K562 (cell line): ENCODE data around the gene GGA3. TPM values are rescaled to one million over a fixed set of nuclear protein-coding genes. Genes with fewer than 3 reads are reported as not detected.

Experiments used
- ATAC-seq: fragments of 200-7000 bp; cut with Tn5 transposase; 3 replicates; pipeline ENCODE4 v1.9.1; 2020; ENCODE audit warnings: moderate library complexity
- BruUV-seq: library from RNA; stranded (reverse); fragments of 400-500 nt; replicated peaks from 2 replicates; lab custom pipeline; 2021; lab: Mats Ljungman, UMichigan
- CTCF ChIA-PET: fragments of 300-600 bp; formaldehyde crosslinking; extraction: SDS; loops from one replicate; lab custom pipeline; 2021; ENCODE audit warnings: low intra/inter-chr PET ratio; lab: Yijun Ruan, JAX
- POLR2A ChIA-PET: fragments of 300-600, 350-650 bp; sonication (Branson Sonifier 250); formaldehyde crosslinking; extraction: SDS; loops from one replicate; lab custom pipeline; 2021; ENCODE audit warnings: antibody characterized with exemption, inconsistent platforms; lab: Yijun Ruan, JAX
- DNase-seq, 4 experiments: peaks; one replicate each; pipeline versions ENCODE4 v3.0.0 to v3.0.0-alpha.2; 2011 to 2018; ENCODE audit warnings: low spot score in 3 of 4, mixed read lengths in 3 of 4; ENCODE audit errors: extremely low read depth in 1 of 4
- FAIRE-seq: peaks from 2 replicates; lab custom pipeline; 2011; peaks lifted over from hg19 to GRCh38; lab: Jason Lieb, UNC
- H2AFZ ChIP-seq: 2 replicates; pipeline ENCODE4 v1.6.0; 2011; ENCODE audit warnings: low read depth, low read length, control low read depth, inconsistent platforms
- H3K27ac ChIP-seq: fragments of 200-600 bp; 3 replicates; pipeline ENCODE4 v1.8.0; 2011; ENCODE audit warnings: low read depth, mild to moderate bottlenecking, control low read depth, inconsistent platforms, low read length, moderate library complexity, mixed read lengths; ENCODE audit errors: extremely low read depth
- H3K27me3 ChIP-seq, 2 experiments: fragments of 300-600 bp in 1 of 2; 2 replicates in 1 of 2; 3 replicates in 1 of 2; pipeline versions ENCODE4 v1.6.0 to v1.8.0; 2011; ENCODE audit warnings: inconsistent platforms in 2 of 2, low read length in 2 of 2, mild to moderate bottlenecking in 1 of 2, mixed read lengths in 1 of 2, moderate library complexity in 1 of 2; ENCODE audit not compliant: control insufficient read depth in 2 of 2, insufficient read depth in 2 of 2
- H3K36me3 ChIP-seq: fragments of 300-600 bp; 3 replicates; pipeline ENCODE4 v1.8.0; 2011; ENCODE audit warnings: mild to moderate bottlenecking, low read length, inconsistent platforms; ENCODE audit not compliant: control insufficient read depth, insufficient read depth
- H3K4me1 ChIP-seq, 2 experiments: fragments of 200-600 bp in 1 of 2; replicated peaks in 1 of 2; 2 replicates in 1 of 2; 3 replicates in 1 of 2; pipeline versions ENCODE4 v1.5.1 to v1.8.0; 2011; ENCODE audit warnings: inconsistent platforms in 2 of 2, low read length in 2 of 2, mild to moderate bottlenecking in 1 of 2, mixed read lengths in 1 of 2, moderate library complexity in 1 of 2; ENCODE audit not compliant: control insufficient read depth in 2 of 2, insufficient read depth in 2 of 2
- H3K4me2 ChIP-seq: 2 replicates; pipeline ENCODE4 v1.6.1; 2011; ENCODE audit warnings: low read length, control low read depth, inconsistent platforms, mixed read lengths; ENCODE audit not compliant: insufficient read depth
- H3K4me3 ChIP-seq: fragments of 200-600 bp; sonication (generic), shearing (Covaris generic); 2 replicates; pipeline ENCODE4 v1.5.1; 2016; ENCODE audit warnings: control low read depth, inconsistent platforms
- H3K79me2 ChIP-seq: fragments of 200-600 bp; 3 replicates; pipeline ENCODE4 v1.8.0; 2011; ENCODE audit warnings: low read length, inconsistent platforms; ENCODE audit not compliant: control insufficient read depth, insufficient read depth
- H3K9ac ChIP-seq, 2 experiments: 2 replicates each; pipeline versions ENCODE4 v1.6.0 to v1.6.1; 2011; ENCODE audit warnings: low read depth in 2 of 2, low read length in 2 of 2, control low read depth in 1 of 2, inconsistent platforms in 1 of 2, mild to moderate bottlenecking in 1 of 2, mixed read lengths in 1 of 2; ENCODE audit not compliant: insufficient read depth in 1 of 2
- H3K9me1 ChIP-seq: one replicate; pipeline ENCODE4 v1.6.0; 2011; ENCODE audit warnings: inconsistent platforms, mild to moderate bottlenecking, low read length, moderate library complexity; ENCODE audit not compliant: control insufficient read depth, insufficient read depth
- H3K9me3 ChIP-seq: replicated peaks from 2 replicates; pipeline ENCODE4 v1.5.1; 2011; ENCODE audit warnings: low read depth, low read length, inconsistent platforms; ENCODE audit not compliant: control insufficient read depth, insufficient read depth
- H4K20me1 ChIP-seq: replicated peaks from 2 replicates; pipeline ENCODE4 v1.6.1; 2011; ENCODE audit warnings: low read length, inconsistent platforms, mixed read lengths; ENCODE audit not compliant: control insufficient read depth, insufficient read depth
- ATF7 ChIP-seq: fragments of 450-650 bp; IDR thresholded peaks from 2 replicates; pipeline ENCODE4 v1.7.1; 2014; ENCODE audit warnings: mild to moderate bottlenecking, moderate library complexity
- DDX20 ChIP-seq: fragments of 450-650 bp; IDR thresholded peaks from 2 replicates; pipeline ENCODE4 v1.6.1; 2016; ENCODE audit warnings: missing genetic modification characterization, low read depth, mild to moderate bottlenecking, missing compliant biosample characterization, moderate library complexity
- JUND ChIP-seq, 2 experiments: IDR thresholded peaks; 2 replicates in 1 of 2; 3 replicates in 1 of 2; pipeline ENCODE4 v1.6.1; 2011; ENCODE audit warnings: borderline replicate concordance in 2 of 2, low read depth in 2 of 2, low read length in 2 of 2, improper control_type of control experiment in 1 of 2, missing biosample characterization in 1 of 2, missing genetic modification characterization in 1 of 2, missing genetic modification reagents in 1 of 2
- KLF13 ChIP-seq: fragments of 450-650 bp; IDR thresholded peaks from 2 replicates; pipeline ENCODE4 v1.6.1; 2016; ENCODE audit warnings: missing genetic modification characterization, low read depth, mild to moderate bottlenecking, missing compliant biosample characterization, moderate library complexity, borderline replicate concordance
- MTF1 ChIP-seq: fragments of 250-450 bp; sonication (Bioruptor Pico); IDR thresholded peaks from 2 replicates; pipeline ENCODE4 v1.9.0; 2021; ENCODE audit warnings: moderate library complexity, mild to moderate bottlenecking, inconsistent platforms, borderline replicate concordance
- NFATC3 ChIP-seq: fragments of 450-650 bp; IDR thresholded peaks from 2 replicates; pipeline ENCODE4 v1.6.1; 2017; ENCODE audit warnings: mild to moderate bottlenecking
- RCOR1 ChIP-seq, 2 experiments: IDR thresholded peaks; 2 replicates each; pipeline ENCODE4 v1.6.1; 2012; ENCODE audit warnings: low read depth in 2 of 2, low read length in 2 of 2, borderline replicate concordance in 1 of 2, improper control_type of control experiment in 1 of 2
- REST ChIP-seq, 2 experiments: fragments of 450-650 bp; formaldehyde crosslinking in 1 of 2; IDR thresholded peaks; 2 replicates each; pipeline versions ENCODE4 v1.4.0 to v1.6.1; 2014 to 2020; ENCODE audit warnings: mild to moderate bottlenecking in 2 of 2, borderline replicate concordance in 1 of 2, low read depth in 1 of 2
- TCFL5 ChIP-seq: fragments of 250-450 bp; sonication (Bioruptor Pico); conservative IDR thresholded peaks from 2 replicates; pipeline ENCODE4 v1.6.1; 2021; ENCODE audit warnings: mild to moderate bottlenecking, moderate library complexity, matching md5 sums
- ZNF274 ChIP-seq: IDR thresholded peaks from 2 replicates; pipeline ENCODE4 v1.6.1; 2011; ENCODE audit warnings: low read depth, mild to moderate bottlenecking, low read length, moderate library complexity, borderline replicate concordance
- WGBS: fragments of 100-300 bp; shearing (Covaris generic); methylation state at CpG from one replicate; pipeline ENCODE4 v1.1.6; 2016; ENCODE audit warnings: low coverage, mixed read lengths; ENCODE audit not compliant: insufficient coverage; ENCODE audit errors: missing lambda C conversion rate; 5-methylcytosine and 5-hydroxymethylcytosine counted together
- in situ Hi-C: fragments of 300-500 bp; cut with MboI; formaldehyde crosslinking; loops from 4 replicates; pipeline ENCODE4 v1.15.0; 2018; ENCODE audit warnings: inconsistent platforms, mixed read lengths
- intact Hi-C: fragments of 100-400 bp; cut with micrococcal nuclease; formaldehyde crosslinking; loops from 2 replicates; pipeline ENCODE4 v1.14.2; 2022
- polyA plus RNA-seq, 8 experiments: library from polyadenylated mRNA; depleted of rRNA in 4 of 8; stranded (reverse) in 5 of 8; unstranded in 3 of 8; fragments of >200 nt; fragmentation: Nextera tagmentation in 2 of 8; fragmentation: Illumina TruSeq in 1 of 8; extraction: Ambion mirVana in 2 of 8; extraction: Trizol in 1 of 8; gene quantifications; 2 replicates each; pipeline versions ENCODE4 v1.2.1 to v1.2.3, GENCODE V29; 2011 to 2014; ENCODE audit warnings: inconsistent platforms in 1 of 8, missing spikeins in 1 of 8
- total RNA-seq, 7 experiments: library from RNA; depleted of rRNA in 6 of 7; stranded (reverse); fragments of >200 nt in 6 of 7; fragmentation: Illumina TruSeq in 2 of 7; extraction: Trizol in 2 of 7; gene quantifications; 2 replicates each; pipeline versions ENCODE4 v1.2.1 to v1.2.3, GENCODE V29; 2011 to 2021; ENCODE audit warnings: low replicate concordance in 1 of 7

GGA3 gene
- total and polyA plus RNA-seq, 9 of the 15 experiments (the other 6 are each of a cell fraction or from before 2014, with no cell fraction given) = 5.7 to 64.9 (median 25.4) TPM

DNA sequence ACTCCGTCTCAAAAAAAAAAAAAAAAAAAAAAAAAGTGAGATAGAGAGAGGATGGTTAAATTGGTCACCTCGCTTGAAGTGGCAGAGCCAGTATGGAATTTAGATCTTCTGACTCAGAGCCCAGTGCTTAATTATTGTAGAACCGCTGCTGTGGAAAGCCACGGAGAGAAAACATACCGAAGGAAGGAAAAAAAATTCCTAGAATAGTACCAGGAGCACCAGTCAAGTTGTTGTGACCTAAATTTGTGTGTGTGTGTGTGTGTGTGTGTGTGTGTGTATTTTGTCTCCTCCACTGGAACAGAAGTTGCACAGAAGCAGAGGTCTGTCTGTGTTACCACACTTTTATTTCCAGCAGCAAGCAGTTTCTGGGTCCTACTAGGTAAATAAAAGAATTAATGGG, 66.5 kb downstream of the GGA3 start (continued):
- TF ChIP-seq RCOR1 (IDR thresholded peaks at IDR 0.05; ENCODE audit: borderline replicate concordance in 1 of 2, low read depth in 2 of 2, low read length in 2 of 2) = no peak
- TF ChIP-seq NFATC3 = no peak
- no peak for TF ChIP-seq TCFL5

- 0 out of 3 replicates have a peak overlapping the region, but pooled peaks have one; percentile 3 for H3K27ac ChIP-seq
- peak in 2 of 4 experiments; percentile 16 to 60 for DNase-seq
- H3K9me1 ChIP-seq = no peaks in the 10 kb centered on the region
- peak; percentile 64 for FAIRE-seq
- in situ Hi-C loops (no loop called here), intact Hi-C loops (no loop called here)
- H3K9me3 ChIP-seq = no peaks in the 10 kb centered on the region
- BruUV-seq = no TSS peak
- peaks cover 7 to 11% of the 10 kb centered on the region in 2 experiments; a peak in 2 of 5 replicates for H3K4me1 ChIP-seq
- H3K79me2 ChIP-seq = no peaks in the 10 kb centered on the region
- CTCF ChIA-PET = no interaction called here
- H3K9ac ChIP-seq = peak overlapping the region in 1 of 2 experiments; percentile 64; a peak in 1 of 4 replicates
- H3K4me2 ChIP-seq = no peak overlapping the region
- H4K20me1 ChIP-seq = no peaks in the 10 kb centered on the region
- no peaks in the 10 kb centered on the region for H3K36me3 ChIP-seq
- POLR2A ChIA-PET = interaction anchor here (0.7 to 4.7 kb wide), 7 partner anchors 8 to 37 kb away, joined by 3 to 27 read pairs (median 7); partner anchors contain the start of genes JPT1, NUP85 and SUMO2
- H3K4me3 ChIP-seq = no peak overlapping the region
- 42% methylated on average over 2 of the region's 4 CpGs for WGBS
- peak overlapping the region; percentile 51; the same call in 1 of the 2 replicates for H2AFZ ChIP-seq
- peak; percentile 76 for ATAC-seq
- no peaks in the 10 kb centered on the region for H3K27me3 ChIP-seq
- TF ChIP-seq ZNF274 = no peak
- no peak for TF ChIP-seq REST (IDR thresholded peaks at IDR 0.05; ENCODE audit: borderline replicate concordance)
- no peak for TF ChIP-seq REST (CRISPR knock-in tag; IDR thresholded peaks at IDR 0.05; ENCODE audit: low read depth)
- peak; percentile 98 for TF ChIP-seq ATF7
- TF ChIP-seq DDX20 (tag) = no peak
- no peak for TF ChIP-seq MTF1 (CRISPR knock-in tag)
- TF ChIP-seq JUND (IDR thresholded peaks at IDR 0.05; ENCODE audit: borderline replicate concordance, low read depth, low read length) = peak; percentile 86
- peak; percentile 83 for TF ChIP-seq JUND (tag; IDR thresholded peaks at IDR 0.05; ENCODE audit: borderline replicate concordance, low read depth, low read length)
- no peak for TF ChIP-seq KLF13
Measured at GRCh38 chr17:75191584-75191983, 69.8 kb downstream of the GGA3 start.
